Measurements from ENCODE around the gene NARS2. TPM values are rescaled to one million over a fixed set of nuclear protein-coding genes. Genes with fewer than 3 reads are reported as not detected.

Gene NARS2
- total RNA-seq, 1 donor from 2014 or later, result 17.5 TPM

DNA sequence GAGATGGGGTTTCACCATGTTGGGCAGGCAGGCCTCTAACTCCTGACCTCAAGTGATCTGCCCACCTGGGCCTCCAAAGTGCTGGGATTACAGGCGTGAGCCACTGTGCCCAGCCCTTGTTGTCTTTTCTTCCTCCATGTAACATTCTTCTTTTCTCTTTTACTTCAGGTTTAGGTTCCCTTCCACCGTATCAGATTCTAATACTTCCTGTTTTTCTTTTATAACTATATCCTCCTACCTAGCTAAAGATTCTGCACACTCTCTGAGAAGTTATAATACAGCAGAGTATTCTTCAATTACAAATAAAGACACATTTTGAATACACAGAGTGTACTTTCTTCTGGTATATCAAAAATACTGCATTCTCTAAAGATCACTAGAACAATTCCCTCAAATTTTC, 123.8 kb downstream of the NARS2 start:
- TF ChIP-seq, protein P1, sequence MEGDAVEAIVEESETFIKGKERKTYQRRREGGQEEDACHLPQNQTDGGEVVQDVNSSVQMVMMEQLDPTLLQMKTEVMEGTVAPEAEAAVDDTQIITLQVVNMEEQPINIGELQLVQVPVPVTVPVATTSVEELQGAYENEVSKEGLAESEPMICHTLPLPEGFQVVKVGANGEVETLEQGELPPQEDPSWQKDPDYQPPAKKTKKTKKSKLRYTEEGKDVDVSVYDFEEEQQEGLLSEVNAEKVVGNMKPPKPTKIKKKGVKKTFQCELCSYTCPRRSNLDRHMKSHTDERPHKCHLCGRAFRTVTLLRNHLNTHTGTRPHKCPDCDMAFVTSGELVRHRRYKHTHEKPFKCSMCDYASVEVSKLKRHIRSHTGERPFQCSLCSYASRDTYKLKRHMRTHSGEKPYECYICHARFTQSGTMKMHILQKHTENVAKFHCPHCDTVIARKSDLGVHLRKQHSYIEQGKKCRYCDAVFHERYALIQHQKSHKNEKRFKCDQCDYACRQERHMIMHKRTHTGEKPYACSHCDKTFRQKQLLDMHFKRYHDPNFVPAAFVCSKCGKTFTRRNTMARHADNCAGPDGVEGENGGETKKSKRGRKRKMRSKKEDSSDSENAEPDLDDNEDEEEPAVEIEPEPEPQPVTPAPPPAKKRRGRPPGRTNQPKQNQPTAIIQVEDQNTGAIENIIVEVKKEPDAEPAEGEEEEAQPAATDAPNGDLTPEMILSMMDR (IDR thresholded peaks at IDR 0.05), result no peak
- Histone ChIP-seq H3K4me1 (no peaks in the 10 kb centered on the region), H3K4me3 (no peak overlapping the region), H3K36me3 (no peaks in the 10 kb centered on the region), H3K27ac (no peak overlapping the region), H3K27me3 (no peaks in the 10 kb centered on the region), H3K9me3 (no peaks in the 10 kb centered on the region)
- ATAC-seq, result no peak
- intact Hi-C loops (cut with DNase I), result no loop called here
- no peak for DNase-seq

DNA sequence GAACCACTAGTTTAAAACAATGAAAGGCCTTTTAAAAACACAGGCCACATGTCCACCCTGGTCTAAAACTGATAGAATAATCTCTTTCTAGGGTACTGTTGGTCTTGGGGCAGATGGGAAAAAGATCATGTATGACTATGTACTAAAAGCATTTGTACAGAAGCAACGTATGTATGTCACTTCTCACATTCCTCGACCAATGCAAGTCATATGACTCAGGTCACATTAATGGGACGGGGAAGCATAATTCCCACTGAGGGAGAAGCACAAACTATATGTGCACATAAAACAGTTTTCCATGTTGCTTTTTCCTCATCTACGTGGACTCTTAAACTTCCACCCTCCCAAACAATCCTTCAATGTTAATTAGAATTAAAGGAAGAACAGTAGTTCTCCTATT, 124.8 kb downstream of the NARS2 start:
- TF ChIP-seq, protein P1 (IDR thresholded peaks at IDR 0.05), result no peak
- ATAC-seq (no peak), DNase-seq (no peak)
- intact Hi-C loops (cut with DNase I), result no loop called here
- Histone ChIP-seq H3K27ac (no peak overlapping the region), H3K4me1 (no peaks in the 10 kb centered on the region), H3K36me3 (no peaks in the 10 kb centered on the region), H3K4me3 (no peak overlapping the region), H3K9me3 (no peaks in the 10 kb centered on the region), H3K27me3 (no peaks in the 10 kb centered on the region)

DNA sequence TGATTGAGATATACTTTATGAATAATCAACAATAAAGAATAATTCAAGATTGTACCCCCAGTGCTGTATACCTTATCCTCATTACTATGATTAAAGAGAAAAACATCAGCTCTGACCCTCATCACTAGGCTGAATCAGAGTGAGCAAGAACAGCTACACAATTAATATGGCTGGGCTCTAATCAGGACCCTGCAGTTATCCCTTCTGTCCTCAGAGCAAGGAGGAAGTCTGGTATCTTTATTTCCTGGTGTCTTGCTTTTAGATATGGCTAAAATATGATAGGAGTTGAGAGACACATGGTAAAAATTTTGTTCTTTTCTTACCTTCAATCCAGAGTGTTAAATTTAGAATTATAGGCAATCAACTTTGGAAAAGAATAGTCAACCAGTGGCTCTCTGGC, 128.5 kb downstream of the NARS2 start:
- H3K9me3 ChIP-seq, result no peaks in the 10 kb centered on the region
- TF ChIP-seq, protein P1 (IDR thresholded peaks at IDR 0.05), result no peak
- H3K4me3 ChIP-seq, result no peak overlapping the region
- DNase-seq (no peak), ATAC-seq (no peak)
- intact Hi-C loops (cut with DNase I), result no loop called here
- peaks cover 17% of the 10 kb centered on the region for H3K36me3 ChIP-seq
- no peaks in the 10 kb centered on the region for H3K4me1 ChIP-seq
- H3K27ac ChIP-seq, result no peak overlapping the region
- H3K27me3 ChIP-seq, result no peaks in the 10 kb centered on the region

GRCh38 chr11:78444726-78445125, 129.9 kb downstream of the NARS2 start:
- no peak overlapping the region for H3K27ac ChIP-seq
- H3K4me1 ChIP-seq, result no peaks in the 10 kb centered on the region
- TF ChIP-seq, protein P1 (IDR thresholded peaks at IDR 0.05), result no peak
- no peak overlapping the region for H3K4me3 ChIP-seq
- DNase-seq, result no peak
- H3K36me3 ChIP-seq, result peaks cover 17% of the 10 kb centered on the region
- no peak for ATAC-seq
- no peaks in the 10 kb centered on the region for H3K9me3 ChIP-seq
- H3K27me3 ChIP-seq, result no peaks in the 10 kb centered on the region
- intact Hi-C loops (cut with DNase I), result no loop called here

- Histone ChIP-seq H3K36me3 (peaks cover 17% of the 10 kb centered on the region), H3K4me1 (no peaks in the 10 kb centered on the region)
- intact Hi-C loops (cut with DNase I), result no loop called here
Measured at GRCh38 chr11:78441956-78442355, 132.7 kb downstream of the NARS2 start.

More at GRCh38 chr11:78441956-78442355, 132.7 kb downstream of the NARS2 start:
- TF ChIP-seq, protein P1 (IDR thresholded peaks at IDR 0.05), result no peak
- Histone ChIP-seq H3K27ac (no peak overlapping the region), H3K4me3 (no peak overlapping the region), H3K27me3 (no peaks in the 10 kb centered on the region), H3K9me3 (no peaks in the 10 kb centered on the region)
- DNase-seq, result no peak
- no peak for ATAC-seq
